Endodermal cell (in vitro differentiated cells): Measurements from ENCODE around the gene CHADL. TPM values are rescaled to one million over a fixed set of nuclear protein-coding genes. Genes with fewer than 3 reads are reported as not detected.

Experiments
- DNase-seq: peaks from one replicate; pipeline ENCODE4 v3.0.0-alpha.2; 2017
- H3K27ac ChIP-seq: 2 replicates; pipeline ENCODE4 v1.5.1; 2013; ENCODE audit warnings: mild to moderate bottlenecking, low read depth, low read length, moderate library complexity
- H3K27me3 ChIP-seq: 2 replicates; pipeline ENCODE4 v1.6.1; 2013; ENCODE audit warnings: mild to moderate bottlenecking, low read length, moderate library complexity; ENCODE audit not compliant: insufficient read depth, control insufficient read depth, poor library complexity, severe bottlenecking
- H3K36me3 ChIP-seq: 2 replicates; pipeline ENCODE4 v1.7.0; 2013; ENCODE audit warnings: mild to moderate bottlenecking, low read length, moderate library complexity; ENCODE audit not compliant: control insufficient read depth, insufficient read depth
- H3K4me1 ChIP-seq: one replicate; pipeline ENCODE4 v1.7.0; 2013; ENCODE audit warnings: low read length; ENCODE audit not compliant: control insufficient read depth, insufficient read depth
- H3K4me3 ChIP-seq: 2 replicates; pipeline ENCODE4 v1.5.1; 2013; ENCODE audit warnings: mild to moderate bottlenecking, low read length, moderate library complexity
- H3K9ac ChIP-seq: 2 replicates; pipeline ENCODE4 v1.6.1; 2013; ENCODE audit warnings: mild to moderate bottlenecking, low read length, moderate library complexity; ENCODE audit not compliant: poor library complexity, severe bottlenecking; ENCODE audit errors: extremely low read depth
- H3K9me3 ChIP-seq: 2 replicates; pipeline ENCODE4 v1.6.1; 2013; ENCODE audit warnings: mild to moderate bottlenecking, low read length, moderate library complexity; ENCODE audit not compliant: control insufficient read depth
- H3K27ac Mint-ChIP-seq: 2 replicates; pipeline ENCODE4 v1.8.0; 2020; ENCODE audit warnings: mixed read lengths
- H3K27me3 Mint-ChIP-seq: 2 replicates; pipeline ENCODE4 v1.8.0; 2021; ENCODE audit warnings: mild to moderate bottlenecking, mixed read lengths; ENCODE audit not compliant: insufficient read depth
- H3K36me3 Mint-ChIP-seq: 2 replicates; pipeline ENCODE4 v1.8.0; 2020; ENCODE audit warnings: low read depth, mixed read lengths
- H3K4me1 Mint-ChIP-seq: 2 replicates; pipeline ENCODE4 v1.8.0; 2020; ENCODE audit warnings: mixed read lengths
- H3K4me3 Mint-ChIP-seq: 2 replicates; pipeline ENCODE4 v1.8.0; 2020; ENCODE audit warnings: mild to moderate bottlenecking, moderate library complexity, mixed read lengths
- H3K9me3 Mint-ChIP-seq: 2 replicates; pipeline ENCODE4 v1.8.0; 2020; ENCODE audit warnings: mild to moderate bottlenecking, mixed read lengths
- CTCF ChIP-seq: fragments of 200-600 bp; sonication (generic); conservative IDR thresholded peaks from 2 replicates; pipeline ENCODE4 v1.5.0; 2021; ENCODE audit warnings: antibody characterized with exemption, mild to moderate bottlenecking
- WGBS, 2 experiments: methylation state at CpG; one replicate each; pipeline versions ENCODE4 v1.1.5 to v1.1.7; 2013; ENCODE audit warnings: missing lambda C conversion rate in 2 of 2, mixed read lengths in 1 of 2; ENCODE audit not compliant: insufficient coverage in 1 of 2, insufficient read length in 1 of 2; 5-methylcytosine and 5-hydroxymethylcytosine counted together
- total RNA-seq, 2 donors: library from RNA; stranded (reverse); fragmentation: NEBNext Ultra II Directional in 1 of 2; extraction: Animal tissue kit (Norgen Biotek cat#: 25700) in 1 of 2; gene quantifications; 2 replicates in 1 of 2; 3 replicates in 1 of 2; pipeline ENCODE4 v1.2.1, GENCODE V29; 2021

The CHADL gene
- total RNA-seq, 2 donors from 2014 or later, result 0.79 to 1.3 TPM

DNA sequence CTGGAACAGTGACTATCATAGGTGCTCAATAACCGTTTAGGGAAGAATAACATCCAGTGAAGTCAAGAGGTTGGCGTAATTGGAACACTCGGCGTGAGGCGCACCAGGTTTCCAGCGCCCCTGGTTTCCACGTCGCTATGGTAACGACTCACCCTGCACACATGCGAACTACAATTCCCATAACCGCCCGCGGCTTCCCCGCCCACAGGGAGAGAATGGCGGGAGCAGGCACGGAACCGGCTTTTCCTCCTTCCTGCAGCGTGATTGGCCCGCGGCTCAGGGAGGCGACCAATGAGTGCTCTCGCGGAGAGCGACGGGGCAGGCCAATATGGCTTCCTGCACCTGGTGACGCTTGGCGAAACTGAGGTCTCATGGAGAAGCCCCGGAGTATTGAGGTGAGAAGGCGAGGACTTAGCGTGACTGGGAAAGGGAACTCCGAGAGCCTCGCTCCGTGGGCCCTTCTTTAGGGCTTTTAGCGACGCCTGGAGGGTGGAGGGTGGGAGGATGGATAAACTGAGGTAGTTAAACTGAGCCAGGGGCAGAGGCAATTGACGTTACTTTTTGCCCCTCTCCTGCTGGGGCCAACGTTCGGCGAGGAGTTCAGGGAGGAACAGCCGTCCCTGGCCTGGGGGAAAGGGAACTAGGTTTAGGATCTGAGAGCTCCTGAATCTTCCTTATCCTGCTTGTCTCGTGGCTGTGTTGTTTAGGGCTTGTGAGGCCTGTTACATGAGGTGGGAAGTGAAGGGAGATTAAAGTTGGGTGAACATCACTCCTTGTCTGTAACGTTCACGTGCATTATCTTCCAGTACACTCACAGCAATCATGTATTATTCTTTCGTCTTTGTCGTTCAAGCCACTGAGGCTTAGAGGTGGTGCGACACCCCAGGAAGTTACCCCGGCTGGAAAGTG is 35.5 kb downstream of the CHADL start, which contains the start of gene L3MBTL2:
L3MBTL2 (plus strand) TSS at position 321 of the 909 bp plus-strand sequence; CDS start at position 372, 51 bp downstream.
- Mint-ChIP-seq H3K9me3 (no peaks in the 10 kb centered on the region), H3K27ac (peak within 1 kb of the TSS; percentile 98), H3K4me3 (peak within 1 kb of the TSS; percentile 91), H3K36me3 (peaks cover 12% of the 10 kb centered on the region), H3K27me3 (peaks cover 26% of the 10 kb centered on the region), H3K4me1 (no peaks in the 10 kb centered on the region)
- Histone ChIP-seq H3K9ac (peak within 1 kb of the TSS; percentile 90), H3K27ac (no peak within 1 kb of the TSS), H3K9me3 (no peaks in the 10 kb centered on the region), H3K27me3 (peaks cover 16% of the 10 kb centered on the region), H3K4me3 (peak within 1 kb of the TSS; percentile 99), H3K36me3 (peaks cover 8% of the 10 kb centered on the region), H3K4me1 (no peaks in the 10 kb centered on the region)
- no peak for TF ChIP-seq CTCF
- peak; percentile 100 for DNase-seq
- 4 to 13% methylated on average over 15 to 47 of the region's 47 CpGs for WGBS, 2 experiments

- H3K36me3 Mint-ChIP-seq, result peaks cover 5% of the 10 kb centered on the region
- 69 to 86% methylated on average over 1 to 4 of the region's 6 CpGs for WGBS, 2 experiments
- H3K27ac Mint-ChIP-seq, result no peak overlapping the region
- H3K27me3 Mint-ChIP-seq, result peaks cover 34% of the 10 kb centered on the region
- DNase-seq, result no peak
- no peaks in the 10 kb centered on the region for H3K9me3 ChIP-seq
- no peak for TF ChIP-seq CTCF
- no peak overlapping the region for H3K27ac ChIP-seq
- no peaks in the 10 kb centered on the region for H3K36me3 ChIP-seq
- no peak overlapping the region for H3K9ac ChIP-seq
- no peak overlapping the region for H3K4me3 ChIP-seq
- H3K4me1 Mint-ChIP-seq, result peaks cover 6% of the 10 kb centered on the region
- H3K27me3 ChIP-seq, result peaks cover 18% of the 10 kb centered on the region
- H3K4me1 ChIP-seq, result no peaks in the 10 kb centered on the region
- no peak overlapping the region for H3K4me3 Mint-ChIP-seq
- no peaks in the 10 kb centered on the region for H3K9me3 Mint-ChIP-seq
Observed at GRCh38 chr22:41204066-41204465, 36.7 kb downstream of the CHADL start.

GRCh38 chr22:41203118-41203517 is 37.6 kb downstream of the CHADL start:
- H3K36me3 Mint-ChIP-seq, result peaks cover 3% of the 10 kb centered on the region

More at GRCh38 chr22:41203118-41203517, 37.6 kb downstream of the CHADL start:
- Mint-ChIP-seq H3K27ac (no peak overlapping the region), H3K27me3 (peaks cover 42% of the 10 kb centered on the region), H3K9me3 (no peaks in the 10 kb centered on the region), H3K4me1 (peaks cover 6% of the 10 kb centered on the region), H3K4me3 (no peak overlapping the region)
- WGBS, 2 experiments, result 89 to 91% methylated on average over 1 to 2 of the region's 2 CpGs
- H3K9ac ChIP-seq, result no peak overlapping the region
- no peaks in the 10 kb centered on the region for H3K36me3 ChIP-seq
- H3K27me3 ChIP-seq, result peaks cover 27% of the 10 kb centered on the region
- H3K4me1 ChIP-seq, result no peaks in the 10 kb centered on the region
- no peak overlapping the region for H3K4me3 ChIP-seq
- DNase-seq, result no peak
- no peaks in the 10 kb centered on the region for H3K9me3 ChIP-seq
- no peak for TF ChIP-seq CTCF
- H3K27ac ChIP-seq, result no peak overlapping the region
